Measurements from ENCODE around the gene ZMIZ1. TPM values are rescaled to one million over a fixed set of nuclear protein-coding genes. Genes with fewer than 3 reads are reported as not detected.

Gene ZMIZ1
- total RNA-seq, 1 experiment from 2014 or later: 22.4 TPM

- no peak for DNase-seq
- H3K36me3 ChIP-seq: peaks cover 83% of the 10 kb centered on the region
- H3K9me3 ChIP-seq: no peaks in the 10 kb centered on the region
- H3K4me3 ChIP-seq: no peak overlapping the region
- H3K27me3 ChIP-seq: no peaks in the 10 kb centered on the region
Observed at GRCh38 chr10:79142522-79143309, 74.0 kb downstream of the ZMIZ1 start.

DNA sequence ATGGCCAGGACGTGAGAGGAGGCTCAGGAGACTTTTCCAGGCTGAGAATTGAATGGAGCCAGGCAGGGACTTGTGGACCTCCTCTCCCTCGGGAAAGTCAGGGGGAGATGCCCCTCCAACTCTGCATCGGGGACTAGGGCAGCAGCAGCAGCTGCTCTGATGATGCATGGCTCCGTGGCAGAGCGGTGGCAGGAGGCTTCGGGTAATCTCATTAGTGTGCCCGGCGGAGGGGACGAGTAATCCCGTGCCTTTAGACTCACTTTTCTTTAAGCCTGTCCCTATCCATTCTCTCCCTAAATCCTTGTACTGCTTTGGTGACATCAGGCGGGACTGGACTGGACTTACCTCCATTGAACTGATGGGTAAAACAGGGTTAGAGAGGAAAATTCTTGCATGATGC is 75.1 kb downstream of the ZMIZ1 start:
- Histone ChIP-seq H3K4me3 (no peak overlapping the region), H3K27me3 (no peaks in the 10 kb centered on the region), H3K36me3 (peaks cover 79% of the 10 kb centered on the region), H3K9me3 (no peaks in the 10 kb centered on the region)
- DNase-seq: no peak

GRCh38 chr10:79144351-79145173 is 75.8 kb downstream of the ZMIZ1 start:
- H3K36me3 ChIP-seq: peaks cover 80% of the 10 kb centered on the region
- DNase-seq: no peak
- no peaks in the 10 kb centered on the region for H3K9me3 ChIP-seq
- no peak overlapping the region for H3K4me3 ChIP-seq
- no peaks in the 10 kb centered on the region for H3K27me3 ChIP-seq

DNA sequence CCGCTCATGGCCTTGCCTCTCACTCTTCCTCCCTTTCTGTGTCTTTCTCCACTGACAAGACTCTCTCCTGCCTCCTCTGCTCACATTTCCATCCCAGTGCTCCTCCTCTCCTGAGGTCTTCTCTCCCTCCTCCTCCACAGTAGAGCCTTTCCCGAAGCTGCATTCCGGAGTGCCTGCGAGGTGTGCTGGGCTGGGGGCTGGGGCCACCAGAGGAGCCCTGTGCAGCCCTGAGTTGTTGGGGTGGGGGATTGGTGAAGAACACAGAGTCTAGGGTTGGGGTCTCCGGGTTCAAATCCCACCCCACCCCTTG is 76.4 kb downstream of the ZMIZ1 start:
- H3K4me3 ChIP-seq: no peak overlapping the region
- H3K9me3 ChIP-seq: no peaks in the 10 kb centered on the region
- H3K36me3 ChIP-seq: peaks cover 77% of the 10 kb centered on the region
- no peaks in the 10 kb centered on the region for H3K27me3 ChIP-seq
- no peak for DNase-seq

GRCh38 chr10:79145517-79146470 is 77.0 kb downstream of the ZMIZ1 start:
- Histone ChIP-seq H3K36me3 (peaks cover 76% of the 10 kb centered on the region), H3K27me3 (no peaks in the 10 kb centered on the region), H3K9me3 (no peaks in the 10 kb centered on the region), H3K4me3 (no peak overlapping the region)
- no peak for DNase-seq

- Histone ChIP-seq H3K36me3 (peaks cover 75% of the 10 kb centered on the region), H3K9me3 (no peaks in the 10 kb centered on the region), H3K4me3 (no peak overlapping the region), H3K27me3 (no peaks in the 10 kb centered on the region)
- no peak for DNase-seq
Observed at GRCh38 chr10:79146611-79147130, 77.9 kb downstream of the ZMIZ1 start.

DNA sequence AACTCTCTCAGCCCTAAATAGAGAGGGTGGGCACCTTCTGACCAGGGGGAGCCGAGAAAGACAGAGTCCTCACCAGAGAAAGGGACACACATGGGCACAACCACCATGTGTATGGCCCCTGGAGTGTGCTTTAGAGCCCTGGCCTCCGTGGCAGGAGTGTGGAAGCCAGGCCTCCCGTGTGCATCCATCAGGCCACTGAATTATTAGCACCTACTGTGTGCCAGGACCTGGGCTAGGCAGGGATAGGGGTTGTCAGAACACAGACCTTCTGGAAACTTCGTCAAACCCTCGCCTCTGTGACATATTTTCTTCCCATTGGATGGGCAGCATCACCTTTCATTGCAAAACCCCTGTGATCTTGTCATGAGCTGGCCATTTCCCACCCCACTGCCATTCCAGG is 78.5 kb downstream of the ZMIZ1 start:
- no peaks in the 10 kb centered on the region for H3K27me3 ChIP-seq
- no peak for DNase-seq
- no peaks in the 10 kb centered on the region for H3K9me3 ChIP-seq
- peaks cover 74% of the 10 kb centered on the region for H3K36me3 ChIP-seq
- no peak overlapping the region for H3K4me3 ChIP-seq

GRCh38 chr10:79147796-79148451 is 79.2 kb downstream of the ZMIZ1 start:
- peaks cover 74% of the 10 kb centered on the region for H3K36me3 ChIP-seq
- H3K27me3 ChIP-seq: no peaks in the 10 kb centered on the region
- no peak overlapping the region for H3K4me3 ChIP-seq
- H3K9me3 ChIP-seq: no peaks in the 10 kb centered on the region
- no peak for DNase-seq

GRCh38 chr10:79148452-79149344 is 79.9 kb downstream of the ZMIZ1 start:
- no peak overlapping the region for H3K4me3 ChIP-seq
- H3K36me3 ChIP-seq: peaks cover 74% of the 10 kb centered on the region
- H3K27me3 ChIP-seq: no peaks in the 10 kb centered on the region
- H3K9me3 ChIP-seq: no peaks in the 10 kb centered on the region
- DNase-seq: peak; percentile 91

GRCh38 chr10:79149345-79149661 is 80.5 kb downstream of the ZMIZ1 start:
- H3K36me3 ChIP-seq: peaks cover 75% of the 10 kb centered on the region
- no peaks in the 10 kb centered on the region for H3K27me3 ChIP-seq
- no peak for DNase-seq
- no peaks in the 10 kb centered on the region for H3K9me3 ChIP-seq
- H3K4me3 ChIP-seq: no peak overlapping the region

- Histone ChIP-seq H3K27me3 (no peaks in the 10 kb centered on the region), H3K36me3 (peaks cover 75% of the 10 kb centered on the region), H3K4me3 (no peak overlapping the region), H3K9me3 (no peaks in the 10 kb centered on the region)
- peak; percentile 99 for DNase-seq
Observed at GRCh38 chr10:79149662-79150443, 81.1 kb downstream of the ZMIZ1 start.

- H3K4me3 ChIP-seq: no peak overlapping the region
- peaks cover 74% of the 10 kb centered on the region for H3K36me3 ChIP-seq
- no peaks in the 10 kb centered on the region for H3K9me3 ChIP-seq
- no peak for DNase-seq
- no peaks in the 10 kb centered on the region for H3K27me3 ChIP-seq
Observed at GRCh38 chr10:79150444-79150754, 81.6 kb downstream of the ZMIZ1 start.

DNA sequence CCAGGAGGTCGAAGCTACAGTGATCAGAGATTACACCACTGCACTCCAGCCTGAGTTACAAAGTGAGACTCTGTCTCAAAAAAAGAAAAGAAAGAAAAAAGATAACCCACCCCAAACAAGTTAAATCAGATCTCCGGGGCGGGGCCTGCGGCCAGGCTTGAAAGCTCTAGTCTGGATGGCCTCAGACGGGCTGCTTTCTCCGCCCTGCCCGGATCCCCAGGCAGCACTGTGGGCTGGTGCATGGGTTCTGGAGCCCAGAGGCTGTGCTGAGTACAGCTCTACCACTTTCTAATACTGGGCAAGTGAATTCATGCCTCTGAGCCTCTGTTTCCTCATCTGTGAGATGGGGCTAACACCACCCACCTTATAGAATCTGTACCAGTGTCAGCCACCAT is 83.7 kb downstream of the ZMIZ1 start:
- Histone ChIP-seq H3K36me3 (peaks cover 76% of the 10 kb centered on the region), H3K4me3 (no peak overlapping the region), H3K9me3 (no peaks in the 10 kb centered on the region), H3K27me3 (no peaks in the 10 kb centered on the region)
- peak; percentile 46 for DNase-seq

DNA sequence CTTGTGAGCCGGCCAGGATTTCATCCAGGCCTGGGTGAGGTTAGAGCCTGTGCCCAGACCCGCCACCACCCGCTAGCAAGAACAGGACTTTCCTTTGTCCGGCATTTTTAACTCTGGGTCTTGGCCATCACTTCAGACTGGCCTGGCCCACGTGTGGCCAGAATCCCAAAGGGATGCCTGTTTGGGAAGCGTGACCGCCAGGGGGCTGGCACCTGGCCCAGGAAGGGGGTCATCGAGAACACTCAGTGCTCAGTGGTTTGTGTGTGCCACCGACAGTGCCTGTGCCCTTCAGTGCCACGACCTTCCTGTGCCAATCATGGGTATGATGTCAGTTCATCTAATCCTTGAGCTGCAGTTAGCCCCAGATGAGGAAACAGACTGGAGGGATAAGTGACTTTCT is 85.0 kb downstream of the ZMIZ1 start:
- Histone ChIP-seq H3K27me3 (no peaks in the 10 kb centered on the region), H3K4me3 (no peak overlapping the region), H3K36me3 (peaks cover 72% of the 10 kb centered on the region), H3K9me3 (no peaks in the 10 kb centered on the region)
- DNase-seq: peak; percentile 76
